Calu3 (cell line): Measurements from ENCODE around the gene GADL1. TPM values are rescaled to one million over a fixed set of nuclear protein-coding genes. Genes with fewer than 3 reads are reported as not detected.

ENCODE experiments used
- BruUV-seq: library from RNA; stranded (reverse); fragments of 400-500 nt; replicated peaks from 2 replicates; lab custom pipeline; 2021; lab: Mats Ljungman, UMichigan
- CTCF ChIA-PET: fragments of 300-600 bp; sonication (Branson Sonifier 250); formaldehyde crosslinking; loops from one replicate; lab custom pipeline; 2022; ENCODE audit warnings: antibody characterized with exemption; lab: Charles Lee
- DNase-seq: peaks from one replicate; pipeline ENCODE4 v3.0.0; 2022
- H3K27ac Mint-ChIP-seq: one replicate; pipeline ENCODE4 v1.8.0; 2022; ENCODE audit warnings: mixed read lengths; ENCODE audit not compliant: unreplicated experiment
- H3K27me3 Mint-ChIP-seq: one replicate; pipeline ENCODE4 v1.8.0; 2022; ENCODE audit warnings: mixed read lengths; ENCODE audit not compliant: unreplicated experiment
- H3K36me3 Mint-ChIP-seq: one replicate; pipeline ENCODE4 v1.8.0; 2022; ENCODE audit warnings: mild to moderate bottlenecking, moderate library complexity, mixed read lengths; ENCODE audit not compliant: insufficient read depth, unreplicated experiment
- H3K4me1 Mint-ChIP-seq: one replicate; pipeline ENCODE4 v1.8.0; 2022; ENCODE audit warnings: mild to moderate bottlenecking, low read depth, mixed read lengths; ENCODE audit not compliant: unreplicated experiment
- H3K4me3 Mint-ChIP-seq: one replicate; pipeline ENCODE4 v1.8.0; 2022; ENCODE audit warnings: mild to moderate bottlenecking, low read depth, moderate library complexity, mixed read lengths; ENCODE audit not compliant: unreplicated experiment
- H3K9me3 Mint-ChIP-seq: one replicate; pipeline ENCODE4 v1.8.0; 2022; ENCODE audit warnings: low read depth, mixed read lengths; ENCODE audit not compliant: unreplicated experiment
- intact Hi-C: fragments of 100-400 bp; cut with micrococcal nuclease; formaldehyde crosslinking; loops from one replicate; pipeline ENCODE4 v1.10.0; 2022; ENCODE audit not compliant: unreplicated experiment
- total RNA-seq: library from RNA; stranded (reverse); gene quantifications from 2 replicates; pipeline ENCODE4 v1.2.3, GENCODE V29; 2022
- TF ChIP-seq, protein P1 (sequence below): fragments of 200-600 bp; IDR thresholded peaks from one replicate; pipeline ENCODE4 v1.8.0; 2022; ENCODE audit warnings: antibody characterized with exemption; ENCODE audit not compliant: unreplicated experiment

Gene GADL1
- total RNA-seq, 1 experiment from 2014 or later: not detected

DNA sequence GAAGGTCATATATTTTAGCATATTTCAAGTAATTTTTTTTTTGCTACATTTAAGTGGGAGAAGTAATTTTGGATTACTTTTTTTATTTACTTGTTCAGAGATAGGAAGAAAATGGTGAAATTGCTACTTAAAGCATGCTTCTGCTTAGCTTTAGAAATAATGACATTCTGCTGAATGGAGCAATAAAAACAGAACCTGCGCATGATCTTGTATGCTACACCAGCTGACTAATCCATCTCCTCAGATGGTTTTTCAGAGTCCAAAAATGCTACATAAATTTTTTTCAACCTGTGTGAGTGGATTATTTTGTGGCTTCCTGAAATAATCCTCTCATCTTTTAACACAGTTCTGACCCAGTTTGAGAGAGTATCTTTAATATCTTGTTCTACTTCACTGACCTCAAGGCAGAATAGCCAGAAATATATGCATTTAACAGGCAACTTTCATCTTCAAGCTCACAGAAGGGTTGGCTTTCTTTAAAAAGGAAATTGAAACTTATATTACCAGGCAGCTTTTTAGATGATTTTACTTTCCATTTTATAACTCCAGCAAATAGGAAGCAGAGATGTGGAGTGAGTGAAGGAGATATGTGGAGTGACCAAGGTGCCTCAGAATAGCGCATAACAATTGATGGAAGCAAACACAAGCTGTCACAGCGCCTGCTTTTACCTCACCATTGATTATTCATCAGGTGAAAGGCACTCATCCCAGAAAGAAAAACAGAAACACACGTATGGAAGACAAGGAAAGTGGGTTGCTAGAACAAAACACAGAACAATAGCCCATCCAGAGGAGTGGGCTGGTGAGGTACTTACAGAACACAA, 151.5 kb downstream of the GADL1 start:
- intact Hi-C loops: no loop called here
- CTCF ChIA-PET: interaction anchor here (0.7 kb wide), 1 partner anchor 34 kb away, joined by 3 read pairs; no protein-coding TSS in a partner anchor
- Mint-ChIP-seq H3K9me3 (no peaks in the 10 kb centered on the region), H3K4me3 (no peak overlapping the region), H3K27ac (no peak overlapping the region), H3K27me3 (no peaks in the 10 kb centered on the region), H3K4me1 (peaks cover 14% of the 10 kb centered on the region), H3K36me3 (no peaks in the 10 kb centered on the region)
- no peak for DNase-seq
- TF ChIP-seq, protein P1, sequence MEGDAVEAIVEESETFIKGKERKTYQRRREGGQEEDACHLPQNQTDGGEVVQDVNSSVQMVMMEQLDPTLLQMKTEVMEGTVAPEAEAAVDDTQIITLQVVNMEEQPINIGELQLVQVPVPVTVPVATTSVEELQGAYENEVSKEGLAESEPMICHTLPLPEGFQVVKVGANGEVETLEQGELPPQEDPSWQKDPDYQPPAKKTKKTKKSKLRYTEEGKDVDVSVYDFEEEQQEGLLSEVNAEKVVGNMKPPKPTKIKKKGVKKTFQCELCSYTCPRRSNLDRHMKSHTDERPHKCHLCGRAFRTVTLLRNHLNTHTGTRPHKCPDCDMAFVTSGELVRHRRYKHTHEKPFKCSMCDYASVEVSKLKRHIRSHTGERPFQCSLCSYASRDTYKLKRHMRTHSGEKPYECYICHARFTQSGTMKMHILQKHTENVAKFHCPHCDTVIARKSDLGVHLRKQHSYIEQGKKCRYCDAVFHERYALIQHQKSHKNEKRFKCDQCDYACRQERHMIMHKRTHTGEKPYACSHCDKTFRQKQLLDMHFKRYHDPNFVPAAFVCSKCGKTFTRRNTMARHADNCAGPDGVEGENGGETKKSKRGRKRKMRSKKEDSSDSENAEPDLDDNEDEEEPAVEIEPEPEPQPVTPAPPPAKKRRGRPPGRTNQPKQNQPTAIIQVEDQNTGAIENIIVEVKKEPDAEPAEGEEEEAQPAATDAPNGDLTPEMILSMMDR: no peak
- BruUV-seq: no TSS peak

DNA sequence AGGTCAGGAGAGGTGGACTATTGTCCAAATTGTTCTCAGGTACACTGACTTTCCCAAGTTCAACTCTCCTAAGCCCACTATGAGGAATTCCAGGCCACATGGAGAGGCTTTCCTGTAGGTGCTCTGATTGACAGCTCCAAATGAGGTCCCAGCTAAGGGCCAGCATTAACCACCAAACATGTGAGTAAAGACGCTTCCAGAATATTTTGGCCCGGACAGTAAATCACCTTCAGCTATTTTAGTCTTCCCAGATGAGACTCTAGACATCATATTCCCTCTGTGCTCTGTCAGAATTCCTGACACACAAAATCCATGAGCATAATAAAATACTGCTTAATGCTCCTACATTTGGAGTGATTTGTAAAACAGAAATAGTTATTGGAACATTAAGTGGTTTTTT, 152.6 kb downstream of the GADL1 start:
- TF ChIP-seq, protein P1: no peak
- Mint-ChIP-seq H3K4me1 (peaks cover 3% of the 10 kb centered on the region), H3K4me3 (no peak overlapping the region), H3K9me3 (no peaks in the 10 kb centered on the region), H3K27ac (no peak overlapping the region), H3K27me3 (no peaks in the 10 kb centered on the region), H3K36me3 (no peaks in the 10 kb centered on the region)
- no peak for DNase-seq
- intact Hi-C loops: no loop called here
- BruUV-seq: no TSS peak
- CTCF ChIA-PET: interaction anchor here (0.7 kb wide), 1 partner anchor 35 kb away, joined by 3 read pairs; no protein-coding TSS in a partner anchor

DNA sequence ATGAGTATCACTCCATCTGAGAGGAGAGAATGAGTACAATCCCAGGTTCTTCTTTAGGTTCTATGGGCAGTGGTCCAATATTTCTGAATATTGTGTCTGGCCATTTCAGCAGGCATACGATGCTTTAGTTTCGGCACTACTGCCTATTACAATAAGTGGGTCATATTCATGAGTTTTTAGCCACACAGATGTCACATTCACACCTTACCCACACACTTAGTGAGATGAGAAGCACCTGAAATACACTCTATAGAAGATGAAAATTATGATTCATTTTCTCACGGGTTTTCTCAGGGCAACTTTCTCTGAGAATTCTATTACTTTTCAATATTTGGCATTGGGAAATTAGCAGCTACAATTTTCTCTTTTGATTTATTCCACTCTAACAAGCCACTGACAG, 155.9 kb downstream of the GADL1 start:
- no peaks in the 10 kb centered on the region for H3K4me1 Mint-ChIP-seq
- intact Hi-C loops: no loop called here
- DNase-seq: no peak
- H3K27me3 Mint-ChIP-seq: no peaks in the 10 kb centered on the region
- TF ChIP-seq, protein P1: no peak
- BruUV-seq: no TSS peak
- no peaks in the 10 kb centered on the region for H3K36me3 Mint-ChIP-seq
- CTCF ChIA-PET: no interaction called here
- no peaks in the 10 kb centered on the region for H3K9me3 Mint-ChIP-seq
- H3K4me3 Mint-ChIP-seq: no peak overlapping the region
- no peak overlapping the region for H3K27ac Mint-ChIP-seq

DNA sequence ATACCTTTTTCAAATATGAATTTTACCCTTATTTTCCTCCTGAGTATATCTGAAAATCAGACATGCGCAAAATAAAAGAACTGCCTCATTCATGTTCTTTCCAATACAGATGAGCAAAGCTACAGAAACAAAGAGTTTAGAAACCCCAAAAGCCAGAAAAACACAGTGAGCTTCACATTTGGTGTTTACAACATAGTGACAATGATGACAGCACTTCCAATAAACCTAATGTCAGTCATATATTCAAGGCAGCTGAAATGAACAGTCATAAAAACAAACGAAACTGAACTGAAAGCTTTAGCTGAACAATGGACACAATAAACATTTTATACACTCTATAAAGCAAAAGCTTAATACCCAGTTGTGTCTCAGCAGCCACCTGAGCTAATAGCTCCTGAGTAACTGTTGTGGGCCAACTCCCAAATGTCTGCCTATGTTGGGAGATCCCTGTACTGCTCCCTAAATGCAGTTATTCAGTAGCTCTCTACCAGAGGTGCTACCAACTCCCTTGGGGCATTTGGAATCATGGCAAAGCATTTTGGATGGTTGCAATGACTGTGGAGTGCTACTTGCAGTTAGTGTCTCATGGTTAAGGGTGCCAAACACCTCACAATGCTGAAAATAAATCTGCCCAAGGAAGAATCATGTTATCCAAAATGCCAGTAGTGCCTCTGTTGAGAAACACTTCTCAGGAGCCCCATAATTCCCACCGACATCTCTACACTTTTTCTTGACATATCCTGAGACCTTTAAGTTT, 156.5 kb downstream of the GADL1 start:
- Mint-ChIP-seq H3K36me3 (no peaks in the 10 kb centered on the region), H3K4me1 (no peaks in the 10 kb centered on the region), H3K9me3 (no peaks in the 10 kb centered on the region), H3K27ac (no peak overlapping the region), H3K27me3 (no peaks in the 10 kb centered on the region), H3K4me3 (no peak overlapping the region)
- no peak for DNase-seq
- BruUV-seq: no TSS peak
- CTCF ChIA-PET: no interaction called here
- intact Hi-C loops: no loop called here
- TF ChIP-seq, protein P1: no peak
